Measurements from ENCODE around the gene AMN1.
"Not testable (repeated sequence)": the region's sequence is repeated elsewhere in the genome, so short reads cannot be mapped to it uniquely, and the experiment has no call there.

The AMN1 gene

DNA sequence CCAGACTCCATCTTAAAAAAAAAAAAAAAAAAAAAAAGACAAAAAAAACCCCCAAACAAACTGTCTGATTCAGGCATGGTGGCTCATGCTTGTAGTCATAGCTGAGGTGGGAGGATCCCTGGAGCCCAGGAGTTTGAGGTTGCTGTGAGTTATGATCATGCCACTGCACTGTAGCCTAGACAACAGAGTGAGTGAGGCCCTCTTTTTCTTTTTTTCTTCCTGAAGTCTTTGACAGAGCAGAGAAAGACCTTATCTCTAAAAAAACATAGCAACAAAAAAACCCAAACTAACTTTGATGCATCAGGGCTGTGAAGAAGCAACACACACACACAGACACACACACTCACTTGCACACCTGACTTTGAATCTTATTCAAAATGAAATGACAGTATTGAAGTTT, 7.7 kb upstream of the AMN1 start:
- H3F3A ChIP-seq (ENCODE audit: insufficient read depth, low read length) = no peaks in the 10 kb centered on the region
- H3K4me3 ChIP-seq (ENCODE audit: low read length) = no peak overlapping the region
- no peaks in the 10 kb centered on the region for H4K20me1 ChIP-seq (ENCODE audit: insufficient read depth, low read length)
- H3K9me2 ChIP-seq (replicated peaks; ENCODE audit: insufficient read depth, low read length) = no peaks in the 10 kb centered on the region
- no peak overlapping the region for H3K9ac ChIP-seq (ENCODE audit: low read length)
- H3K4me2 ChIP-seq (ENCODE audit: low read depth, low read length) = no peak overlapping the region
- H3K79me2 ChIP-seq (ENCODE audit: low read length) = no peaks in the 10 kb centered on the region
- no peak overlapping the region for H3K27ac ChIP-seq (ENCODE audit: low read length)
- no peak overlapping the region for H2AFZ ChIP-seq (ENCODE audit: low read length)
- no peaks in the 10 kb centered on the region for H3K4me1 ChIP-seq (ENCODE audit: low read length)
- no peak for TF ChIP-seq EZH2phosphoT487 (IDR thresholded peaks at IDR 0.05; ENCODE audit: low read length)
- TF ChIP-seq, protein P1, sequence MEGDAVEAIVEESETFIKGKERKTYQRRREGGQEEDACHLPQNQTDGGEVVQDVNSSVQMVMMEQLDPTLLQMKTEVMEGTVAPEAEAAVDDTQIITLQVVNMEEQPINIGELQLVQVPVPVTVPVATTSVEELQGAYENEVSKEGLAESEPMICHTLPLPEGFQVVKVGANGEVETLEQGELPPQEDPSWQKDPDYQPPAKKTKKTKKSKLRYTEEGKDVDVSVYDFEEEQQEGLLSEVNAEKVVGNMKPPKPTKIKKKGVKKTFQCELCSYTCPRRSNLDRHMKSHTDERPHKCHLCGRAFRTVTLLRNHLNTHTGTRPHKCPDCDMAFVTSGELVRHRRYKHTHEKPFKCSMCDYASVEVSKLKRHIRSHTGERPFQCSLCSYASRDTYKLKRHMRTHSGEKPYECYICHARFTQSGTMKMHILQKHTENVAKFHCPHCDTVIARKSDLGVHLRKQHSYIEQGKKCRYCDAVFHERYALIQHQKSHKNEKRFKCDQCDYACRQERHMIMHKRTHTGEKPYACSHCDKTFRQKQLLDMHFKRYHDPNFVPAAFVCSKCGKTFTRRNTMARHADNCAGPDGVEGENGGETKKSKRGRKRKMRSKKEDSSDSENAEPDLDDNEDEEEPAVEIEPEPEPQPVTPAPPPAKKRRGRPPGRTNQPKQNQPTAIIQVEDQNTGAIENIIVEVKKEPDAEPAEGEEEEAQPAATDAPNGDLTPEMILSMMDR (IDR thresholded peaks at IDR 0.05; ENCODE audit: low read length) = no peak
- no peak for TF ChIP-seq EZH2 (optimal IDR thresholded peaks at IDR 0.05; ENCODE audit: low read depth, low read length)
- no peak for DNase-seq
- H3K27me3 ChIP-seq (replicated peaks; ENCODE audit: insufficient read depth, low read length) = no peaks in the 10 kb centered on the region
- H3K9me3 ChIP-seq (replicated peaks; ENCODE audit: insufficient read depth, low read length) = no peaks in the 10 kb centered on the region
- H3K36me3 ChIP-seq (replicated peaks; ENCODE audit: insufficient read depth, low read length) = no peaks in the 10 kb centered on the region

DNA sequence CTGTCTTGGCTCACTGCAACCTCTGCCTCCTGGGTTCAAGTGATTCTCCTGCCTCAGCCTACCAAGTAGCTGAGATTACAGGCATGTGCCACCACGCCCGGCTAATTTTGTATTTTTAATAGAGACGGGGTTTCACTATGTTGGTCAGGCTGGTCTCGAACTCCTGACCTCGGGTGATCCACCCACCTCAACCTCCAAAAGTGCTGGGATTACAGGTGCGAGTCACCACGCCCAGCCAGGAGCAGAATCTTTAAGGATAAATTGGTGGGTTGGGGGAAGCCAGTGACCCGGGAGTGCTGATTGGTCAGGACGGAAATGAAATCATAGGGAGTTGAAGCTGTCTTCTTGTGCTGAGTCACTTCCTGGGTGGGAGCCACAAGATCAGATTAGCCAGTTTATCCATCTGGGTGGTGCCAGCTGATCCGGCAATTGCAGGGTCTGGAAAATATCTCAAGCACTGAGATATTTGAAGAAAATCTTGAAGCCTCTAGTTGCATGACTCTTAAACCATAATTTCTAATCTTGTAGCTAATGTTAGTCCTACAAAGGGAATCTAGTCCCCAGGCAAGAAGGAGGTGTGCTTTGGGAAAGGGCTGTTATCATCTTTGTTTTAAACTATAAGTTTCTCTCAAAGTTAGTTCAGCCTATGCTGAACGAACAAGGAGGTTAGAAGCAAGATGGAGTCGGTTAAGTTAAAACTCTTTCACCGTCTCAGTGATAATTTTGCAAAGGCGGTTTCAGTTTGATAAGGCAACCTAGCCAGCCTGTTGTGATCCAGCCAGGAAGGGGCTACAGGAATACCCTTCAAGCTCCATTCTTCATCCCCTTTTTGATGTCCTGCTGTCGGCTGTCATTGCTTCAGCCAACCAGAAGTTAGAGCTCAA, 5.0 kb upstream of the AMN1 start:
- not testable (repeated sequence) for H3F3A ChIP-seq (ENCODE audit: insufficient read depth, low read length); H3K9me2 ChIP-seq (replicated peaks; ENCODE audit: insufficient read depth, low read length); H3K79me2 ChIP-seq (ENCODE audit: low read length); H3K9ac ChIP-seq (ENCODE audit: low read length); H3K4me2 ChIP-seq (ENCODE audit: low read depth, low read length); H3K4me3 ChIP-seq (ENCODE audit: low read length); H3K4me1 ChIP-seq (ENCODE audit: low read length); H2AFZ ChIP-seq (ENCODE audit: low read length); H3K36me3 ChIP-seq (replicated peaks; ENCODE audit: insufficient read depth, low read length); H3K9me3 ChIP-seq (replicated peaks; ENCODE audit: insufficient read depth, low read length); H4K20me1 ChIP-seq (ENCODE audit: insufficient read depth, low read length); DNase-seq; H3K27me3 ChIP-seq (replicated peaks; ENCODE audit: insufficient read depth, low read length); H3K27ac ChIP-seq (ENCODE audit: low read length)

DNA sequence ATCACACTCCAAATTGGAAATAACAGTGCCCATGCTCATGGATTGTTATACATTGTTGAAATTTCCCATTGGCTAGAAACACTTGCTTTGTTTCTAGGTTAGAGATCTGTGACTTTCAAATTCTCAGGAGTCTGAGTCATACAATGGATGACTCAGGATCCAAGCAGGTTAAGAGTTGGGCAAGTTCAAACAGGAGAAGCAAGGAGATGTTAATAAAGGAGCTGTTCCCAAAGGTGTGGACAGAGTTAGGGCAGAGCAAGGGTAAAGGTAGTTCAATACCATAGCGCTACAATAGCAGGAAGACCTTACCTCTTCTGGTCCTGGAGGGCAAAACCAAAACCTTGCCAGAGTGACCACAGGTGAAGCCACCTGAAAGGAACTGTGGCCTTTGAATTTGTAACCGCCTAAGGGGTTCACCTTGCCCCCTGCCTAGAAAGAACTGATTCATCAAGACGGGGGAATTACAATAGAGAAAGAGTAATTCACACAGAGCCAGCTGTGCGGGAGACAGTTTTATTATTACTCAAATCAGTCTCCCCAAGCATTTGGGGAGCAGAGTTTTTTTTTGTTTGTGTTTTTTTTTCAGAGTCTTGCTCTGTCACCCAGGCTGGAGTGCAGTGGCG, 4.2 kb upstream of the AMN1 start:
- Histone ChIP-seq H3K9me3 (replicated peaks; ENCODE audit: insufficient read depth, low read length) (no peaks in the 10 kb centered on the region), H3K4me2 (ENCODE audit: low read depth, low read length) (no peak overlapping the region), H2AFZ (ENCODE audit: low read length) (no peak overlapping the region), H3F3A (ENCODE audit: insufficient read depth, low read length) (peaks cover 10% of the 10 kb centered on the region), H3K79me2 (ENCODE audit: low read length) (no peaks in the 10 kb centered on the region), H3K36me3 (replicated peaks; ENCODE audit: insufficient read depth, low read length) (no peaks in the 10 kb centered on the region), H3K27me3 (replicated peaks; ENCODE audit: insufficient read depth, low read length) (no peaks in the 10 kb centered on the region), H3K9me2 (replicated peaks; ENCODE audit: insufficient read depth, low read length) (no peaks in the 10 kb centered on the region), H3K9ac (ENCODE audit: low read length) (no peak overlapping the region), H3K27ac (ENCODE audit: low read length) (no peak overlapping the region), H4K20me1 (ENCODE audit: insufficient read depth, low read length) (no peaks in the 10 kb centered on the region), H3K4me3 (ENCODE audit: low read length) (no peak overlapping the region), H3K4me1 (ENCODE audit: low read length) (peaks cover 7% of the 10 kb centered on the region)
- no peak for TF ChIP-seq EZH2phosphoT487 (IDR thresholded peaks at IDR 0.05; ENCODE audit: low read length)
- TF ChIP-seq, protein P1 (IDR thresholded peaks at IDR 0.05; ENCODE audit: low read length) = no peak
- no peak for TF ChIP-seq EZH2 (optimal IDR thresholded peaks at IDR 0.05; ENCODE audit: low read depth, low read length)
- DNase-seq = no peak

DNA sequence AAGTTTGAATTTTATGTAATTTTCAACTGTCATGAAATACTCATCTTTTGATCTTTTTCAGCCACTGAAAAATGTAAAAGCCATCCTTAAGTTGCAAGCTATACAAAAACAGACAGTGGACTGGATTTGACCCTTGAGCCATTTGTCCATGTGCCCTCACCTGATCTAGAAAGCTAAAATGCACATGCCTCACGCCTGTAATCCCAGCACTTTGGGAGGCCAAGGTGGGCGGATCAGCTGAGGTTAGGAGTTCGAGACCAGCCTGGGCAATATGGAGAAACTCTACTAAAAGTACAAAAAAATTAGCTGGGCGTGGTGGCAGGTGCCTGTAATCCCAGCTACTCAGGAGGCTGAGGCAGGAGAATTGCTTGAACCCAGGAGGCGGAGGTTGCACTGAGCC, 2.4 kb upstream of the AMN1 start:
- H3K4me1 ChIP-seq (ENCODE audit: low read length); H2AFZ ChIP-seq (ENCODE audit: low read length); H4K20me1 ChIP-seq (ENCODE audit: insufficient read depth, low read length); H3K4me2 ChIP-seq (ENCODE audit: low read depth, low read length); H3K27ac ChIP-seq (ENCODE audit: low read length); H3K27me3 ChIP-seq (replicated peaks; ENCODE audit: insufficient read depth, low read length); H3K9me3 ChIP-seq (replicated peaks; ENCODE audit: insufficient read depth, low read length); H3K4me3 ChIP-seq (ENCODE audit: low read length); H3K9ac ChIP-seq (ENCODE audit: low read length); H3K79me2 ChIP-seq (ENCODE audit: low read length); DNase-seq; H3K36me3 ChIP-seq (replicated peaks; ENCODE audit: insufficient read depth, low read length); H3K9me2 ChIP-seq (replicated peaks; ENCODE audit: insufficient read depth, low read length): not testable (repeated sequence)
- H3F3A ChIP-seq (ENCODE audit: insufficient read depth, low read length) = peaks cover 10% of the 10 kb centered on the region
